Measurements from ENCODE around the gene SLC26A1. TPM values are rescaled to one million over a fixed set of nuclear protein-coding genes. Genes with fewer than 3 reads are reported as not detected.

The SLC26A1 gene
- total RNA-seq, 4 donors from 2014 or later = not detected

DNA sequence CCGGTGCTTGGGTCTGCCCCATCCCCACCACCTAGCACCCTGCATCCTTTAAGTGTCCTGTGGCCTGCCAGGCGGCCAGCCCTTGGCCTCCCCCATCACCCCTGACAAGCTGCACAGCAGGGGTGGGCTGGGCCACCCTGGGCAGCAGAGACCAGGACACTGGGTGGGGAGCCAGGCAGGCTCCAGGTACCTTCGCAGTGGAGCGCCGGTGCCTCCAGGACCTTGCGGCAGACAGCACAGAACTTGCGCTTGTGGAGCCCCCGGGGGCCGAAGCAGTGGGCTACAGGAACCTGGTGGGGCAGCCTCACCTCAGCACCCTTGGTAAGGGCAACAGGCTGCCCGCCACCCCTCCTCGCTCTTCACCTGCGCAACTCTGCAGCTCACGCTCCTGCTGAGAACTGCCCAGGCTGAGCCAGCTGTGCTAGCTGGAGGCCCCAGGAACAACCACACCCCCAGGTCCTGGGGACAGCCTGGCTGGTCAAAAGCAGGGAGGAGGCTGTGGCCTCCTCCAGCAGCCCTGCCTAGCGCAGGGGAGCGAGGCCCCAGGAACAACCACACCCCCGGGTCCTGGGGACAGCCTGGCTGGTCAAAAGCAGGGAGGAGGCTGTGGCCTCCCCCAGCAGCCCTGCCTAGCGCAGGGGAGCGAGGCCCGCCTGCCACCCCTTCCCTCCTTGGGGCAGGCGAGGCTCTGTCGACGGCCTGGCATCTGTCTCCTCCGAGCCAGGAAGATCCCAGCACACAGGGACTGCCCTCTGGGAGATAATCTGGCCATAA is 24.4 kb downstream of the SLC26A1 start:
- peaks cover 16% of the 10 kb centered on the region for H3K27me3 ChIP-seq
- H3K36me3 ChIP-seq = peaks cover 0 to 36% of the 10 kb centered on the region in 2 donors
- H3K4me3 ChIP-seq = no peak overlapping the region
- H3K4me1 ChIP-seq = peaks cover 6 to 47% (median 14%) of the 10 kb centered on the region in 3 donors
- TF ChIP-seq POLR2A (IDR thresholded peaks at IDR 0.05) = no peak
- no peak for TF ChIP-seq EP300 (IDR thresholded peaks at IDR 0.05)
- TF ChIP-seq POLR2AphosphoS5 (IDR thresholded peaks at IDR 0.05) = no peak
- TF ChIP-seq, protein P1, sequence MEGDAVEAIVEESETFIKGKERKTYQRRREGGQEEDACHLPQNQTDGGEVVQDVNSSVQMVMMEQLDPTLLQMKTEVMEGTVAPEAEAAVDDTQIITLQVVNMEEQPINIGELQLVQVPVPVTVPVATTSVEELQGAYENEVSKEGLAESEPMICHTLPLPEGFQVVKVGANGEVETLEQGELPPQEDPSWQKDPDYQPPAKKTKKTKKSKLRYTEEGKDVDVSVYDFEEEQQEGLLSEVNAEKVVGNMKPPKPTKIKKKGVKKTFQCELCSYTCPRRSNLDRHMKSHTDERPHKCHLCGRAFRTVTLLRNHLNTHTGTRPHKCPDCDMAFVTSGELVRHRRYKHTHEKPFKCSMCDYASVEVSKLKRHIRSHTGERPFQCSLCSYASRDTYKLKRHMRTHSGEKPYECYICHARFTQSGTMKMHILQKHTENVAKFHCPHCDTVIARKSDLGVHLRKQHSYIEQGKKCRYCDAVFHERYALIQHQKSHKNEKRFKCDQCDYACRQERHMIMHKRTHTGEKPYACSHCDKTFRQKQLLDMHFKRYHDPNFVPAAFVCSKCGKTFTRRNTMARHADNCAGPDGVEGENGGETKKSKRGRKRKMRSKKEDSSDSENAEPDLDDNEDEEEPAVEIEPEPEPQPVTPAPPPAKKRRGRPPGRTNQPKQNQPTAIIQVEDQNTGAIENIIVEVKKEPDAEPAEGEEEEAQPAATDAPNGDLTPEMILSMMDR (IDR thresholded peaks at IDR 0.05) = no peak
- no peak overlapping the region for H3K27ac ChIP-seq
- H3K9me3 ChIP-seq = no peaks in the 10 kb centered on the region
- ATAC-seq = no peak
- WGBS, 2 donors (ENCODE audit: low coverage in 1 of 2) = 61% methylated on average over 3 of the region's 23 CpGs; no CpG with 5 or more reads in 1 of the 2 donors

DNA sequence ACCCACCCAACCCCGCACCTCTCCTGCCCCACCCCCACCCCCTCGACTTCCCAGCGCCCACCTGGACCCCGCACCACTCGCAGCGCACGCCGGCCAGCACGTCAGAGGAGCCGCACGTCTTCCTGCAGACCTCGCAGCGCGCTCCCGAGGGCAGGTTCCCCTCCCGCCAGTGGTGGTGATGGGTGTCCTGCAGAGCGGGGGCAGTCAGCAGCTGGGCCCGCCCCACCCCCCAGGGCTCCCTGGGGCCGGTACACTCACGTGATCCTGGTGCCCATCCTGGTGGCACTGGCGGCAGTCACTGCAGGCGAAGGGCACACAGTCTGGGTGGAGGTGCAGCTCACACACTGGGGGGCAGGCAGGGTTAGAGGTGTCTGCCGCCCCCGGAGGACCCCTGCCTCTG is 25.0 kb downstream of the SLC26A1 start:
- no peak for ATAC-seq
- Histone ChIP-seq H3K4me3 (peak overlapping the region in 1 of 2 donors; percentile 16), H3K27me3 (peaks cover 16% of the 10 kb centered on the region), H3K27ac (no peak overlapping the region), H3K36me3 (peaks cover 0 to 42% of the 10 kb centered on the region in 2 donors), H3K4me1 (peaks cover 6 to 44% (median 14%) of the 10 kb centered on the region in 3 donors), H3K9me3 (no peaks in the 10 kb centered on the region)
- TF ChIP-seq POLR2A (IDR thresholded peaks at IDR 0.05) (no peak), EP300 (IDR thresholded peaks at IDR 0.05) (no peak)
- WGBS, 2 donors (ENCODE audit: low coverage in 1 of 2) = no CpG with 5 or more reads among the region's 24 CpGs

DNA sequence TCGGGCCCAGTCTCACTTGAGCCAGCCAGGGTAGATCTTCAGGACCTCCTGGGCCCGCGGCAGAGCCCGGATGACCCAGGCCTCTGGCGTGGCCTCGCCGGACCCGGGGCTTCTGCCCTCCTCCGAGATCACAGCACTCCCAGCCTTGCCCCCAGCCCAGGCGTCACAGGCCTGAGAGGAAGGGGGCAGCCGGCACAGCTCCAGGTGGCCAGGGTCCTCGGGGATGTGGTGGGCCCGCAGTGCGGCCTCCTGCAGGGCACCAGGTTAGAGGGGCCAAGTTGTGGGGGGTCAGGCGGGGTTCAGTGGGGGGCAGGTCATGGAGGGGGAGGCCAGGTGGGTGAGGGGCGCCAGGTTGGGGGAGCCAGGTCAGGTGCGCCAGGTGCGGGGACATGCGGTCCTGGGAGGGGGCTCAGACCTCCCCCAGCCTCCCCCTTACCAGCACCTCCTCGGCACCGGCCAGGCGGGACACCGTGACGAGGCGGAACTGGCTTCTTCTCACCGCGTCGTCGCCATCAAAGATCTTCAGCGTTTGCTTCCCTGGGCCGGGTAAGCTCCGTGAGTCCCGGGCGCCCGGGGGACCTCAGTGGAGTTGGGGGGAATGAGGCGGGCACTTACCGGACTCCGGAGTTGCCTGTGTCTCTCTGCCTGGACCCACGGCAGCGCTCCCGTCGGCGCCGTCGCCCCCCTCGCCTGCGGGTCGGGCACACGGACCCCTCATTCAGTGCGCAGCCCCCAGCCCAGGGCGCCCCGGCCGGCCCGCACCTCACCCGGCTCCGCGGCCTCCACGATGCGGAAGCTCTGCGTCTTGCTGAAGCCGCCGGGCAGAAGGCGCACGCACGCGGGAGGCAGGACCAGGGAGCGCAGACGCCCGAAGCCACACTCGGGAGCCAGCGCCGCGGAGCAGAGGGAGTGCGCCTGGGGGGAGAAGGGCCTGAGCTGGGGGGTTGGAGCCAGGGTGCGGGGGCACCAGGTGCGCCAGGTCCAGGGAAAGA is 25.8 kb downstream of the SLC26A1 start:
- Histone ChIP-seq H3K27me3 (peaks cover 16% of the 10 kb centered on the region), H3K27ac (no peak overlapping the region), H3K4me1 (peaks cover 3 to 38% (median 11%) of the 10 kb centered on the region in 3 donors), H3K4me3 (peak overlapping the region in 1 of 2 donors; percentile 16), H3K9me3 (no peaks in the 10 kb centered on the region), H3K36me3 (peaks cover 0 to 50% of the 10 kb centered on the region in 2 donors)
- TF ChIP-seq EP300 (IDR thresholded peaks at IDR 0.05) = no peak
- 17% methylated on average over 1 of the region's 76 CpGs; no CpG with 5 or more reads in 1 of the 2 donors for WGBS, 2 donors (ENCODE audit: low coverage in 1 of 2)
- ATAC-seq = no peak

GRCh38 chr4:966266-967112 is 26.7 kb downstream of the SLC26A1 start:
- Histone ChIP-seq H3K4me1 (peaks cover 0 to 29% (median 2%) of the 10 kb centered on the region in 3 donors), H3K9me3 (no peaks in the 10 kb centered on the region), H3K4me3 (no peak overlapping the region), H3K27me3 (peaks cover 16% of the 10 kb centered on the region), H3K27ac (no peak overlapping the region), H3K36me3 (peaks cover 0 to 59% of the 10 kb centered on the region in 2 donors)
- TF ChIP-seq EP300 (IDR thresholded peaks at IDR 0.05) (no peak), POLR2A (IDR thresholded peaks at IDR 0.05) (no peak), POLR2AphosphoS5 (IDR thresholded peaks at IDR 0.05) (no peak)
- TF ChIP-seq, protein P1 (IDR thresholded peaks at IDR 0.05) = no peak
- no peak for ATAC-seq
- WGBS, 2 donors (ENCODE audit: low coverage in 1 of 2) = no CpG with 5 or more reads among the region's 48 CpGs

DNA sequence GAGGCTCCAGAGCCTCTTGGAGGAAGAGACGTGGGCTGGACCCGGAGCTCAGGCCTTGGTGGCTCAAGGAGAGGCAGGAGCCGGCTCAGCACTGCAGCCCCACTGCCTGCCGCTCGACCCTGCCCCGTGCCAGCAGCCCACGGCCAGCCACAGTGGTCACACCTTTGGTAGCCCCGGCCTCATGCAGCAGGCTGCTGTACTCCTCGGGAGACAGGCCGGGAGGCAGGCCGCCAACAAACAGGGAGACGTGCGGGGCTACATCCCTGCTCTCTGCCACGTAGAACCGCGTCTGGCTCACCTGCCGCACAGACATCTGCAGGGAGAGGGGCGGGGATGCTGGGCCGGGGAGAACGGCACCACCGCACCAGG is 27.5 kb downstream of the SLC26A1 start:
- no peak overlapping the region for H3K4me3 ChIP-seq
- peaks cover 16% of the 10 kb centered on the region for H3K27me3 ChIP-seq
- H3K4me1 ChIP-seq = peaks cover 0 to 21% (median 0%) of the 10 kb centered on the region in 3 donors
- no peaks in the 10 kb centered on the region for H3K9me3 ChIP-seq
- no peak overlapping the region for H3K27ac ChIP-seq
- ATAC-seq = no peak
- 90% methylated on average over 2 of the region's 21 CpGs; no CpG with 5 or more reads in 1 of the 2 donors for WGBS, 2 donors (ENCODE audit: low coverage in 1 of 2)
- peaks cover 0 to 67% of the 10 kb centered on the region in 2 donors for H3K36me3 ChIP-seq
- no peak for TF ChIP-seq POLR2AphosphoS5 (IDR thresholded peaks at IDR 0.05)

Measured in gastroesophageal sphincter (tissue), 4 donors.